ENCODE results near the gene ASRGL1.
"Not testable (repeated sequence)": the region's sequence is repeated elsewhere in the genome, so short reads cannot be mapped to it uniquely, and the experiment has no call there.

The ASRGL1 gene

GRCh38 chr11:62353841-62354240, 16.6 kb downstream of the ASRGL1 start:
- no peak for DNase-seq

GRCh38 chr11:62358273-62358672, 21.0 kb downstream of the ASRGL1 start:
- no peak for DNase-seq

- no peak for DNase-seq
Observed at GRCh38 chr11:62359475-62359874, 22.2 kb downstream of the ASRGL1 start.

DNA sequence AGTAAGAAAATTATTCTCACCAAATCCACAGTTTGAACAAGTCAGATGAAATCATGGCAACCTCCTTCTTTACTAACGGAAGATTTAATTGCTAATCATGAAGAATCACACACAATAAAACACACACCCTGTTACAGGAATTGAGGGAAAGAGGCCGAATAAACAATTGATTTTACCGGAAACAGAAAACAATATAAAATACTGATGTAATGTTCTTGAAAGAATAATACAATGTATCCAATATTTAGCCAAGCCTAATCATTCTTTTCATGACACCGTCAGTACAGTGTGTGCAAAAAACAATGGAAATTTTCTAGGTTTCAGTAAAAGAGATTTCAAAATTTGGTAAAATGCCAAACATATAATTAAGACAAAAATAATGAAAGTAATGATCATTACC, 23.4 kb downstream of the ASRGL1 start:
- no peak for DNase-seq

GRCh38 chr11:62368861-62369477, 31.7 kb downstream of the ASRGL1 start:
- DNase-seq = not testable (repeated sequence)

DNA sequence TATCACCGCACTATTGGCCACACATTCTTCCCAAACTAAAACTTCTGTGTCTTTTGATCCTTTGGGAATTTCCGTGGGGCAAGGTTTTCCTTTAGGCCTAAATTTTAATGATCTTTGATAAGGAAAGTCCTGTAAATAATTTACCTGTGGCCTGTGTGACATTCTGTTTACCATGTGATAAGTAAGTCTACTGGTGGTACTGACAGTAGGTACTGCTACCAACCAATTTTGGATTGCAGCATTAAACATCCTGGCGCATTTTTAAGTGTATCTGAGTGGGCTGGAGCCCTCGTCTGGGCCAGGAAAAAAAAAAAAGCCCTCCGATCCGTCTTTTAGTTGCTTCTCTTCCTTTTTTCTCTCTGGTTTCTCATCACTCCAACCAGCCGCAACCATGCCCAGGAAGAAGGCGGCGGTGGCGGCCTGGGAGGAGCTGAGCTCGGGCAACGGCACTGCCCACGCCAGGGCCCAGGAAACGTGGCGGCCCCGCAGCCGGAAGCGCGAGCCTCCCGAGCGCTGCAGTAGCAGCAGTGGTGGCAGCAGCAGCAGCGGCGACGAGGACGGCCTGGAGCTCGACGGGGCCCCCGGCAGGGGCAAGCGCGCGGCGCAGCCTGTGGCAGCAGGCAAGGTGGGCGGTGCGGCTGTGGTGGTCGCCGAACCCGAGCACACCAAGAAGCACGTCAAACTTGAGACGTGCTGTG, 33.6 kb downstream of the ASRGL1 start:
- DNase-seq = no peak

GRCh38 chr11:62372871-62373270, 35.6 kb downstream of the ASRGL1 start:
- DNase-seq = no peak

DNA sequence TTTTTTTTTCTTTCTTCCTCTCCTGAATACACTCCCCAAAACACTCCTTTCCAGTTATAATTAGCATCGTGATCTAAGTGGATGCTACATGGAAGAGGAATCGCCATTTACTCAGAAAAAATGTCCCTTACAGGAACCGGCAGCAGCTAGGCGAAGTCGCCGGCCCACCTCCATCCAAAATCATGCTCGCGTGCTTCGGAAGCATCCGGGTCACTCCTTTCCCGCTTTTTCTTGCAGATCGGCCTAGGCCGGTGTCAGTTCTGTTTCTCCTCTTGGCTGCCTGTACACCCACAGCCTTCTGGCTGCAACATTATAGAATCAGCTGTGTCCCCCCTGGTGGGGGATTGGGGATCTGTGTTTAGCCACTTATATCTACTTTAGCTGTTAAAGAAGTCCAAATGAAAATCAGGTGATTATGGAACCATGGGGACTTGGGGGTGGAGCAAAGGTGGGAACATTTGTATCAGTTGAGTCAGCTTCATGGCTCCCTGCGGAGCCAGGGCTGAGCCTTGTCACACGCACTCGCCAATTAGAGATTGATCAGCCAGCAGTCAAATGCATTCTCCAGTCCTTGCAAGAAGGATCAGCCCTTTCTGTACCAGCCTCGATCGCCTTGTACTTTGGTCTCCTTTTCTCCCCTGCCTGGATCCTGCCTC, 36.3 kb downstream of the ASRGL1 start:
- no peak for DNase-seq

- no peak for DNase-seq
Observed at GRCh38 chr11:62374801-62375200, 37.6 kb downstream of the ASRGL1 start.

- not testable (repeated sequence) for DNase-seq
Observed at GRCh38 chr11:62378459-62379063, 41.3 kb downstream of the ASRGL1 start.

DNA sequence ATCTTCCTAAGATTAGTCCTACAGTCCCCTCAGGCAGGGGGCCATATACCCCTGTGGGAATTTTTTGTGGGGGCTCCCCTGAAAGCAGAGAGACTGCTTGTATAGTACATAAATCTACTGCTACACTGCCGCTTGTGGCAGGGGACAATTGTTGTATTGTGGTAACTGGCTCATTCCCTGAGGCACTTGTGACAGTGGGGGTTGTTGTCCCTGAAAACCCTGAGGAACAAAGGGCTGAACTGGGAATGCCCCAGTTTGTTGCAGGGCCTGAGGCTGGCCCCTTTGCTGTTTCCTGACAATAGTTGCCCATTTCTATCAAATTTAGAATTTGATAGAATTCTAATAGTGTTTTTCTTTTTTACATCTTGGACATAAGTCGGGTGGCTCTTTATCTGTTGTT, 42.3 kb downstream of the ASRGL1 start:
- DNase-seq = not testable (repeated sequence)

GRCh38 chr11:62380821-62381245, 43.6 kb downstream of the ASRGL1 start:
- DNase-seq = not testable (repeated sequence)

DNA sequence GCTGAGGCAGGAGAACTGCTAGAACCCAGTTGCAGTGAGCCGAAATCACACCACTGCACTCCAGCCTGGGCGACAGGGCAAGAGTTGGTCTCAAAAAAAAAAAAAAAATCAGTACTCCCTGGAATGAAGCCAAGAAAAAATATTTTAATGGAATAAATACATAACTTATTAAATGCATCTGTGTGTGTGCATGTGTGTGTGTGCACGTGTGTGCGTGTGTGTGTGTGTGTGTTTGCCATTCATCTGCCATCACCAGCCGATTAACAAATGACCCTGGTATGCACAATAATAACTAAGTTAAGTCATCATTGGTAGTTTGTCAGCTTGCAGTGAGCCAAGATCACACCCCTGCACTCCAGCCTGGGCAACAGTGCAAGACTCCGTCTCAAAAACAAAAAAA, 46.6 kb downstream of the ASRGL1 start:
- DNase-seq = no peak

GRCh38 chr11:62386083-62386482, 48.8 kb downstream of the ASRGL1 start:
- not testable (repeated sequence) for DNase-seq

DNA sequence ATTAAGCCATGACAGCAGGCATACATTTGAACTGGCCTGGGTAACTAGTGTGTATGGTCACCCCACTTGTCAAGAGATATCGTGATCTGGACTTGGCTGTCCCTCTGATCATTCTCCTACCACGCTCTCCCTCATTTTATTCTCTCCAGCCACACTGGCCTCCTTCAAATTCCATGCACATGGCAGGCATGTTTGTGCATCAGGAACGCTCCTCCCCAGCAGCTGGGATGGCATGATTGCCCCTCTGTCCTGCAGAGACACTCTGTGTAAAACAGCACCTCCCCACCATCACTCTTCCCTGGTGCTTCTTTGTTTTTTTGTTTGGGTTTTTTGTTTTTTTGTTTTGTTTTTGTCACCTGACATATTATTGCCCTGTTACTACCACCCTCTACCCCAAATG, 50.1 kb downstream of the ASRGL1 start:
- no peak for DNase-seq

GRCh38 chr11:62388999-62389398, 51.8 kb downstream of the ASRGL1 start:
- DNase-seq = no peak

GRCh38 chr11:62390237-62390636, 53.0 kb downstream of the ASRGL1 start:
- no peak for DNase-seq

GRCh38 chr11:62390722-62391121, 53.5 kb downstream of the ASRGL1 start:
- no peak for DNase-seq

DNA sequence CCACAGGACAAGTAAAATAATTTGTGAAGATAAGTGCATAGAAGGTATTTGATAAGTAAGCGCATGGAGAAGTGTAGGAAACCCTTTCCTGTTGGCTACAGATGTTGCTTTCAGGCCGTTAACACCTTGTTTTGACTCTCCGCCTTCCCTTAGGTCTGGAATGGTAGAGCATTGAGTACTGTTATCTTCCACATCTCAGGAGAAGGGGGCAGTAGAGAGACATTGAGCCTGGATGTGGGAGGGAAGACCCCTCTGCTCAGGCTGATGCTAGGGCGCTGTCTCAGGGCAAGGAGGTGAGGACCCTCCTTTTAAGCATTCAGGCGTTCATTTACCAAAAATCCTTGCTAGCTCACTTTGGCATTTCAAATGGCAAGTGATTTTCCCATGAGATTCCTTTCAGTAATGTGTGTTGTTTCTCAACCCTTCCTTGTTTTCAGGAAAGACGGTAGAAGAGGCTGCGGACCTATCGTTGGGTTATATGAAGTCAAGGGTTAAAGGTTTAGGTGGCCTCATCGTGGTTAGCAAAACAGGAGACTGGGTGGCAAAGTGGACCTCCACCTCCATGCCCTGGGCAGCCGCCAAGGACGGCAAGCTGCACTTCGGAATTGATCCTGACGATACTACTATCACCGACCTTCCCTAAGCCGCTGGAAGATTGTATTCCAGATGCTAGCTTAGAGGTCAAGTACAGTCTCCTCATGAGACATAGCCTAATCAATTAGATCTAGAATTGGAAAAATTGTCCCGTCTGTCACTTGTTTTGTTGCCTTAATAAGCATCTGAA, 54.6 kb downstream of the ASRGL1 start:
- DNase-seq = no peak

DNA sequence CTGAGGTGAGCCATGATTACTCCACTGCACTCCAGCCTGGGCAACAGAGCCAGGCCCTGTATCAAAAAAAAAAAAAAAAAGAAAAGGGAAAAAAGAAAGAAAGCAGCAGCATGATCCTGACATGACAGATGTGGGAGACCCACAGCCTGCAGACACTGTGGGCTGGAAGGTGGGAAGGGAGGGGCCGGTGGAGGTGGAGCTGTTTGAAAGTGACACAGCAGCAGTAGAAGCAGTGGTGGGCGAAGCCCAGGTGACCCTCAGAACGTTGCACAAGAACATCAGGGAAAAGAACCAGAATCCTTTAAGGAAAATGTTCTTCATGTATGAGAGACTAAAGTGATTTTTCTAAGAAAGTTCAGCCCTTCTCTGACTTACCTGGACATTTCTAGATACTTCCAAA, 55.3 kb downstream of the ASRGL1 start:
- no peak for DNase-seq

DNA sequence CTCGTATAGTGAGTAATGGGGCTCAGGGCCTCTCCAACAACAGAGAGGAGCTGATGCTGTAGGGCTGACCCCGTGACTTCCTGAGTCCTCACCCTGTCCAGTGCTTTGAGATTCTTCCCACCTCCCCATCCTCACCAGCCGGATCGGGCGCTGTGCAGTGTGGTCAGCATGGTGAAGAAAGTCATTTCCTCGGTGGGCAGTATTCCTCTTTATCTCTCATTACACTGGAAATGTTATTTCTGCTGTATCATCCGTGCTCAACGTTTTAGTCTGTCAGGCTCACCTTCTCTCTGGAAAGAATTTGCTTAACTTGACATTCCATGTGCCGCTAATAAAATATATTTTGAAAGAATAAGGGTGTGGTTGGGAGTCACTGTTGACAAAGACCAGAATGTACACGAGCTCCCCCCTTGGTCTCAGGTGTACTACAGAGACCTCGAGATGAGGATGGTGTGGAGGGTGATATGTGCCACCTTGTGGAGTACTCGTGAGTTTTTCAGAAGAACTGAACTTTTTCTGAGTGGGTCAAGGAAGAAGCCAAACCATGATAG, 55.9 kb downstream of the ASRGL1 start:
- no peak for DNase-seq

GRCh38 chr11:62393735-62394134, 56.5 kb downstream of the ASRGL1 start:
- DNase-seq = no peak

All from activated naive CD4-positive, alpha-beta T cell (primary cell).